Measurements from ENCODE around the gene CCDC171. TPM values are rescaled to one million over a fixed set of nuclear protein-coding genes. Genes with fewer than 3 reads are reported as not detected.

Gene CCDC171
- total and polyA plus RNA-seq, 7 donors = 0.20 to 1.6 (median 0.44) TPM

DNA sequence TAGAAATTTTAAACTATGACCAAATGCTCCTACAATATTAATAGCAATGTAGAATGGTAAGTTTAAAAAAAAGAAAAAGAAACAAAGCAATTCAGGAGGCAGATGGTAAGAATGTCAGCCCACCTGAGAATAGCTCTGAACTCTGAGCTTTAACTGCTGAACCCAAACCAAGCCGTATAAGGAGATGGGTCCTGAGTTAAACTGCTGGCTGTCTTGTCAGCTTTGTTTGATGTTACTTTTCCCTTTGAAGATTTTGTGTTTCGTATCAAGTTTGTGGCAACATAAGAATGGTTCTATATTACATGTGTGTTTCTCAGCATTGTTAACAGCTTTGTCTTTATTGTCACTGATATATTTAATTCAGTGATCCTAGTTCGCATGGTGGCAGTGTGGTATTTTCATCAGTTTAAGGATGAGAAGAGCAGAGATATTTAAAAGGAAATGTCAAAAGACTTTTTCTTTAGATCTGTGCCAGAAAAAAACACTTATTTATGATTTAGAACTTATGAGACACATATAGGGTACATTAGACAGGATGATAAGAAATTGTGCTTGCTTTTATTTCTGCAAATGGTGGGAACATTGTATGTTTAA is 390.1 kb downstream of the CCDC171 start:
- H3K4me1 ChIP-seq = no peaks in the 10 kb centered on the region
- TF ChIP-seq, protein P1, sequence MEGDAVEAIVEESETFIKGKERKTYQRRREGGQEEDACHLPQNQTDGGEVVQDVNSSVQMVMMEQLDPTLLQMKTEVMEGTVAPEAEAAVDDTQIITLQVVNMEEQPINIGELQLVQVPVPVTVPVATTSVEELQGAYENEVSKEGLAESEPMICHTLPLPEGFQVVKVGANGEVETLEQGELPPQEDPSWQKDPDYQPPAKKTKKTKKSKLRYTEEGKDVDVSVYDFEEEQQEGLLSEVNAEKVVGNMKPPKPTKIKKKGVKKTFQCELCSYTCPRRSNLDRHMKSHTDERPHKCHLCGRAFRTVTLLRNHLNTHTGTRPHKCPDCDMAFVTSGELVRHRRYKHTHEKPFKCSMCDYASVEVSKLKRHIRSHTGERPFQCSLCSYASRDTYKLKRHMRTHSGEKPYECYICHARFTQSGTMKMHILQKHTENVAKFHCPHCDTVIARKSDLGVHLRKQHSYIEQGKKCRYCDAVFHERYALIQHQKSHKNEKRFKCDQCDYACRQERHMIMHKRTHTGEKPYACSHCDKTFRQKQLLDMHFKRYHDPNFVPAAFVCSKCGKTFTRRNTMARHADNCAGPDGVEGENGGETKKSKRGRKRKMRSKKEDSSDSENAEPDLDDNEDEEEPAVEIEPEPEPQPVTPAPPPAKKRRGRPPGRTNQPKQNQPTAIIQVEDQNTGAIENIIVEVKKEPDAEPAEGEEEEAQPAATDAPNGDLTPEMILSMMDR (IDR thresholded peaks at IDR 0.05) = no peak

DNA sequence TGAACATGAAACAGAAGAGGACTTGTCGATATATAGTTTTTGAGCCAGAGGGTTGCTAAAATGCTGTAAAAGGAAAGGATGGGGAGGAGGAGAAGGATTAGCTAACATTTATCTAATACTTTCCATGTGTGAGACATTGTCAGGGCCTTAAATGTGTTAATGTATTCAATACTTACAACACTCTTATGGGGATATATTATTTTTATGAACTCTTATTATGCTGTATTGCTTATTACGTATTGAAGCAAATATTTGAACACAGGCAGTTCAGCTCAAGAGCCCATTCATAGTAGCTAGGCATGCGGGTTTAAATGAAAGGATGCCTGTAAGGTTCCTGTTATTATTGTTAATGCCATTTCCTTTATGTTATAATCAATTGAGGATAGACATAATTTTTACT is 391.5 kb downstream of the CCDC171 start:
- no peaks in the 10 kb centered on the region for H3K36me3 ChIP-seq (ENCODE audit: insufficient read depth in 1 of 2, low read depth in 1 of 2)
- H3K27me3 ChIP-seq (ENCODE audit: insufficient read depth in 3 of 3, low read length in 2 of 3) = no peaks in the 10 kb centered on the region
- WGBS, 3 donors = 92 to 96% (median 93%) methylated on average over 3 of the region's 3 CpGs
- H3K9me3 ChIP-seq = no peaks in the 10 kb centered on the region
- no peak overlapping the region for H3K27ac ChIP-seq
- no peak for ATAC-seq
- intact Hi-C loops (cut with DNase I) = no loop called here
- H3K4me3 ChIP-seq = no peak overlapping the region
- DNase-seq = no peak
- no peaks in the 10 kb centered on the region for H3K4me1 ChIP-seq
- TF ChIP-seq, protein P1 (IDR thresholded peaks at IDR 0.05) = no peak

More for the DNA sequence above, 390.1 kb downstream of the CCDC171 start:
- H3K27me3 ChIP-seq (ENCODE audit: insufficient read depth in 3 of 3, low read length in 2 of 3) = no peaks in the 10 kb centered on the region
- H3K27ac ChIP-seq = no peak overlapping the region
- H3K36me3 ChIP-seq (ENCODE audit: insufficient read depth in 1 of 2, low read depth in 1 of 2) = no peaks in the 10 kb centered on the region
- DNase-seq (no peak), ATAC-seq (no peak)
- H3K9me3 ChIP-seq = no peaks in the 10 kb centered on the region
- intact Hi-C loops (cut with DNase I) = no loop called here
- WGBS, 3 donors = 76 to 86% (median 78%) methylated on average over 3 of the region's 3 CpGs
- H3K4me3 ChIP-seq = no peak overlapping the region

DNA sequence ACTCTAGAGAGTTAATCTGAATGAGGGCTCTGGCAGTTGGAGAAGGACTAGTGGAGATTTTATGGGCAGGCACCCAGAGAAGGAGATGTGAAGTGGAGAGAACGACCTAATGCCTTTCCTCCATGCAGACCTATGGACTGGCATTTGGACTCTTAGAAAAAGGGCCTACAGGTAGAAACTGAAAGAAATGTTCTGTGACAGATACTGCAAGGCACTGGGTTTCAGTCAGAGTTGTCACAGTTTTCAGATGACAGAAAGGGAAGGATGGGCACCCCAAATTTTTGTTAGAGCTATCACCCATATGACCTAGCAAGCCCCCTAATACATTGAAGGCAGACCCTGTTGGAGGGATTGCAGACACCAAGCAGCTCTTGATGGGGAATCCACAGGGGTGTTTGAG is 406.8 kb downstream of the CCDC171 start:
- WGBS, 3 donors = 36 to 47% (median 41%) methylated on average over 1 of the region's 1 CpG
- no peak for DNase-seq
- no peak overlapping the region for H3K27ac ChIP-seq
- intact Hi-C loops (cut with DNase I) = no loop called here
- ATAC-seq = no peak
- TF ChIP-seq, protein P1 (IDR thresholded peaks at IDR 0.05) = no peak
- H3K4me1 ChIP-seq = no peaks in the 10 kb centered on the region
- no peak overlapping the region for H3K4me3 ChIP-seq
- H3K27me3 ChIP-seq (ENCODE audit: insufficient read depth in 3 of 3, low read length in 2 of 3) = no peaks in the 10 kb centered on the region
- no peaks in the 10 kb centered on the region for H3K9me3 ChIP-seq
- no peaks in the 10 kb centered on the region for H3K36me3 ChIP-seq (ENCODE audit: insufficient read depth in 1 of 2, low read depth in 1 of 2)

DNA sequence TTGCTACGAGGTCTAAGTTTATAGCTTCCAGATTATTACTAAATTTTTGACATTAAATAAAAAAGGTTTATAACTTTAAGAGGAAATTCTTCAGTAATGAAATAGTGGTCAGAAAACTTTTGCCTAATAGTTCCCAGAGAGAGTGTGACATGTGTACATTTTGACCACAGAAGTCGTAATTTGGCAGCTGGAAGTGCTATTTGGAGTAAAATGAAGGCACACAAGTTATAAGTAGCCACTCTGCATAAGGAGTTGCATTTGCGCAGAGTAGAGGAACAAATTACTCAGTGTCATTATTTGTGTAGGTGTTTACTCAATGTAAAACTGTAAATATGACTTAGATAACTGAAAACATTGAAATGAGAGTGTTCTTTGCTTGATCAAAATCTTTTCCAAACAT is 408.4 kb downstream of the CCDC171 start:
- no peak for DNase-seq
- ATAC-seq = no peak
- no peak overlapping the region for H3K27ac ChIP-seq
- H3K4me3 ChIP-seq = no peak overlapping the region
- 75 to 79% (median 77%) methylated on average over 3 of the region's 3 CpGs for WGBS, 3 donors
- no peaks in the 10 kb centered on the region for H3K4me1 ChIP-seq
- TF ChIP-seq, protein P1 (IDR thresholded peaks at IDR 0.05) = no peak
- H3K9me3 ChIP-seq = no peaks in the 10 kb centered on the region
- no peaks in the 10 kb centered on the region for H3K36me3 ChIP-seq (ENCODE audit: insufficient read depth in 1 of 2, low read depth in 1 of 2)
- intact Hi-C loops (cut with DNase I) = no loop called here
- no peaks in the 10 kb centered on the region for H3K27me3 ChIP-seq (ENCODE audit: insufficient read depth in 3 of 3, low read length in 2 of 3)

DNA sequence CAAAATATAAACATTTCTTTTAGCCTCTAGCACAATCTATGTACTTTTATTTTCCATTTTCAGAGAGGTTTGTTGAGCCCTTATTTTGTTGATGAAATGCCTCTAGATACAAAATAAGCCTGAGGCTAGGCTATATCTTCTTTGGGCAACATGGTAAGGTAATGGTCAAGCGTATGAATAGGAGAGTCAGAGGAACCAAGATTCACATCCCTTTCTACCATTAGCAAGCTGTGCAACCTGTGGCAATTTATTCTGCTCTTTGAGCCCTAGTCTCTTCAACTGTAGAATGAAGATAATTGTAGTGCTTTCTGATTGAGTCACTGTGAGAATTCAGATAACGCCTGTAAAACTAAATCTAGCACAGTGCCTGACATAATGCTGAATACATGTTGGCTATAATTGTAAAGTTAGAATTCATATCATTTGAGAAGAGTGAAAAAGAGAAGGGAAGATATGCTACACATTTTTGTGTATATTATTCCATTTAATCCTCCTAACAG is 412.5 kb downstream of the CCDC171 start:
- ATAC-seq = no peak
- intact Hi-C loops (cut with DNase I) = no loop called here
- no peaks in the 10 kb centered on the region for H3K9me3 ChIP-seq
- H3K4me3 ChIP-seq = no peak overlapping the region
- no peak for DNase-seq
- 95 to 97% (median 96%) methylated on average over 2 of the region's 2 CpGs for WGBS, 3 donors
- H3K4me1 ChIP-seq = no peaks in the 10 kb centered on the region
- H3K27me3 ChIP-seq (ENCODE audit: insufficient read depth in 3 of 3, low read length in 2 of 3) = no peaks in the 10 kb centered on the region
- H3K36me3 ChIP-seq (ENCODE audit: insufficient read depth in 1 of 2, low read depth in 1 of 2) = no peaks in the 10 kb centered on the region
- H3K27ac ChIP-seq = no peak overlapping the region
- TF ChIP-seq, protein P1 (IDR thresholded peaks at IDR 0.05) = no peak

All from psoas muscle (tissue), 8 donors.